Loucy (cell line): Measurements from ENCODE around the gene ST7L.

Experiments
- H2AFZ ChIP-seq: fragments of 200-600 bp; sonication (generic); 2 replicates; pipeline ENCODE4 v1.6.0; 2016; ENCODE audit warnings: antibody characterized with exemption, mild to moderate bottlenecking, low read length, moderate library complexity
- H3F3A ChIP-seq: fragments of 200-600 bp; 2 replicates; pipeline ENCODE4 v1.6.0; 2016; ENCODE audit warnings: antibody characterized with exemption, low read depth, mild to moderate bottlenecking
- H3K27me3 ChIP-seq: fragments of 200-600 bp; sonication (generic); 2 replicates; pipeline ENCODE4 v1.6.1; 2014; ENCODE audit warnings: low read length, mild to moderate bottlenecking; ENCODE audit not compliant: insufficient read depth, poor library complexity, severe bottlenecking
- H3K36me3 ChIP-seq: fragments of 200-600 bp; sonication (generic); 2 replicates; pipeline ENCODE4 v1.6.1; 2016; ENCODE audit warnings: low read length; ENCODE audit not compliant: insufficient read depth
- H3K4me1 ChIP-seq: fragments of 200-600 bp; sonication (generic); 2 replicates; pipeline ENCODE4 v1.5.1; 2014; ENCODE audit warnings: low read length, mild to moderate bottlenecking; ENCODE audit not compliant: insufficient read depth, poor library complexity, severe bottlenecking
- H3K4me2 ChIP-seq: fragments of 200-600 bp; sonication (generic); 2 replicates; pipeline ENCODE4 v1.6.0; 2014; ENCODE audit warnings: antibody characterized with exemption, low read length, low read depth, mild to moderate bottlenecking; ENCODE audit not compliant: poor library complexity, severe bottlenecking
- H3K4me3 ChIP-seq: fragments of 200-600 bp; sonication (generic); 2 replicates; pipeline ENCODE4 v1.5.1; 2014; ENCODE audit warnings: low read length, mild to moderate bottlenecking, mixed read lengths; ENCODE audit not compliant: poor library complexity, severe bottlenecking
- H3K79me2 ChIP-seq: fragments of 200-600 bp; sonication (generic); 2 replicates; pipeline ENCODE4 v1.6.1; 2014; ENCODE audit warnings: low read length; ENCODE audit not compliant: insufficient read depth
- H3K9ac ChIP-seq: fragments of 200-600 bp; sonication (generic); 2 replicates; pipeline ENCODE4 v1.6.0; 2014; ENCODE audit warnings: mild to moderate bottlenecking, low read depth, low read length, moderate library complexity; ENCODE audit not compliant: poor library complexity, severe bottlenecking
- H3K9me2 ChIP-seq: fragments of 200-600 bp; sonication (generic); replicated peaks from 2 replicates; pipeline ENCODE4 v1.6.1; 2016; ENCODE audit warnings: low read depth, low read length, mixed read lengths
- H3K9me3 ChIP-seq: fragments of 200-600 bp; sonication (generic); 2 replicates; pipeline ENCODE4 v1.6.1; 2014; ENCODE audit warnings: mild to moderate bottlenecking, antibody characterized with exemption, low read length, low read depth; ENCODE audit not compliant: insufficient read depth
- H4K20me1 ChIP-seq: fragments of 200-600 bp; sonication (generic); 2 replicates; pipeline ENCODE4 v1.6.0; 2014; ENCODE audit warnings: antibody characterized with exemption, low read length, mild to moderate bottlenecking; ENCODE audit not compliant: insufficient read depth, poor library complexity, severe bottlenecking
- CTCF ChIP-seq: fragments of 200-600 bp; sonication (generic); conservative IDR thresholded peaks from 2 replicates; pipeline ENCODE4 v1.5.1; 2014; ENCODE audit warnings: mild to moderate bottlenecking, antibody characterized with exemption, low read length
- EZH2phosphoT487 ChIP-seq: fragments of 200-600 bp; IDR thresholded peaks from 2 replicates; pipeline ENCODE4 v1.6.1; 2018; ENCODE audit warnings: antibody characterized with exemption, mild to moderate bottlenecking, moderate library complexity, borderline replicate concordance

Gene ST7L

DNA sequence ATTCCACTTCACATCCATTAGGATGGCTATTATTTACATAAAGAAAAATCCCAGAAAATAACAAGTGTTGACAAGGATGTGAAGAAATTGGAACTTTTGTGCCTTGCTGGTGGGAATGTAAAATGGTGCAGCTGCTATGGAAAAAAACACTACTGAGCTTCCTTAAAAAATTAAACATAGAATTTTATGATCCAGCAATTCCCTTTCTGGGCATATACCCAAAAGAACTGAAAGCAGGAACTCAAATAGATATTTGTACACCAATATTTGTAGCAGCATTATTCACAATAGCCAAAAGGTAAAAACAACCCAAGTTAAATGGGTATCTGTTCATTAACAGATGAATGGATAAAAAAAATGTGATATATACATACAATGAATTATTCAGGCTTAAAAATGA lies 64.5 kb downstream of the ST7L start:
- no peak overlapping the region for H3K4me2 ChIP-seq
- TF ChIP-seq EZH2phosphoT487 (no peak), CTCF (no peak)

GRCh38 chr1:112549590-112549989 lies 69.4 kb downstream of the ST7L start:
- Histone ChIP-seq H3K36me3 (no peaks in the 10 kb centered on the region), H3K4me2 (no peak overlapping the region), H3K9ac (no peak overlapping the region), H3K9me3 (no peaks in the 10 kb centered on the region), H4K20me1 (no peaks in the 10 kb centered on the region), H3K27me3 (no peaks in the 10 kb centered on the region), H3F3A (no peaks in the 10 kb centered on the region), H3K4me3 (no peak overlapping the region), H3K9me2 (no peaks in the 10 kb centered on the region), H2AFZ (no peak overlapping the region), H3K79me2 (no peaks in the 10 kb centered on the region), H3K4me1 (no peaks in the 10 kb centered on the region)
- TF ChIP-seq CTCF (no peak), EZH2phosphoT487 (no peak)

More for the DNA sequence above, 64.5 kb downstream of the ST7L start:
- Histone ChIP-seq H3K9ac (no peak overlapping the region), H2AFZ (no peak overlapping the region), H3K9me3 (no peaks in the 10 kb centered on the region), H3K27me3 (no peaks in the 10 kb centered on the region), H3F3A (no peaks in the 10 kb centered on the region), H3K4me3 (no peak overlapping the region), H4K20me1 (no peaks in the 10 kb centered on the region), H3K4me1 (no peaks in the 10 kb centered on the region), H3K9me2 (no peaks in the 10 kb centered on the region), H3K79me2 (no peaks in the 10 kb centered on the region), H3K36me3 (no peaks in the 10 kb centered on the region)

GRCh38 chr1:112548547-112548946 lies 70.4 kb downstream of the ST7L start:
- TF ChIP-seq EZH2phosphoT487, result no peak
- TF ChIP-seq CTCF, result no peak
- H3K9me2 ChIP-seq, result no peaks in the 10 kb centered on the region
- no peaks in the 10 kb centered on the region for H3K27me3 ChIP-seq
- no peak overlapping the region for H2AFZ ChIP-seq
- no peaks in the 10 kb centered on the region for H3F3A ChIP-seq
- no peak overlapping the region for H3K4me2 ChIP-seq
- H4K20me1 ChIP-seq, result no peaks in the 10 kb centered on the region
- no peaks in the 10 kb centered on the region for H3K9me3 ChIP-seq
- no peaks in the 10 kb centered on the region for H3K4me1 ChIP-seq
- no peak overlapping the region for H3K9ac ChIP-seq
- H3K36me3 ChIP-seq, result no peaks in the 10 kb centered on the region
- H3K4me3 ChIP-seq, result no peak overlapping the region
- no peaks in the 10 kb centered on the region for H3K79me2 ChIP-seq
